Measurements from ENCODE around the gene GPATCH2. TPM values are rescaled to one million over a fixed set of nuclear protein-coding genes. Genes with fewer than 3 reads are reported as not detected.

GPATCH2 gene
- total RNA-seq, 1 donor from 2014 or later = 14.5 TPM

Other genes starting within 250 kb of the GPATCH2 start
- not detected for gene SPATA17, start 254 bp upstream of the GPATCH2 start, total RNA-seq